Measurements from ENCODE around the gene IGF1R. TPM values are rescaled to one million over a fixed set of nuclear protein-coding genes. Genes with fewer than 3 reads are reported as not detected.

The IGF1R gene
- total and polyA plus RNA-seq, 8 donors: 8.1 to 50.3 (median 36.0) TPM

DNA sequence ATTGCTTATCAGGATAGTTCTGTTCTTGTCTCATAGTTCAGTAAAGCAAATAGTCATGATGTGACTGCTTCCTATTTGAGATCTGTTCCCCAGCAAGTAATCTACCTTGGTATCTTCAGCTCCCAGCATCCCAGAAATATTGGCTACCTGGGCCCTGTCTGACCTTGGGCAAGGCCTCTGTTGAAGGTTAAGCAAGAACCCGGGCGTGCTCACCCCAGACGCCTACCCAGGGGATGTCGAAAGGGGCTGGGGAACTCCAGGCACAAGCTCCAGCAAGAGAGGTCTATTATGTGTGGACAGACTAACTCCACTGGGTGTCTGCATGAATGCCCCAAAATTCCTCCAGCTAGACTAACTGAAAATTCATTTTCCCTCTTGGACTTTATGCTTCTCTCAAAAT lies 37.3 kb upstream of the IGF1R start:
- Histone ChIP-seq H3K36me3 (no peaks in the 10 kb centered on the region), H3K27me3 (no peaks in the 10 kb centered on the region), H3K4me1 (peaks cover 4 to 7% (median 4%) of the 10 kb centered on the region in 3 donors), H3K27ac (peak overlapping the region in 2 of 4 donors; percentile 70 to 72), H3K4me3 (no peak overlapping the region), H3K9me3 (no peaks in the 10 kb centered on the region)
- no peak for TF ChIP-seq CTCF (IDR thresholded peaks at IDR 0.05)
- FAIRE-seq (no peak), ATAC-seq (peak in 3 of 4 donors; percentile 6 to 26 (median 13)), DNase-seq (peak in 2 of 6 donors; percentile 31 to 39)
- WGBS, 2 donors: 29 to 33% methylated on average over 4 of the region's 4 CpGs
- intact Hi-C loops (cut with DNase I): no loop called here

DNA sequence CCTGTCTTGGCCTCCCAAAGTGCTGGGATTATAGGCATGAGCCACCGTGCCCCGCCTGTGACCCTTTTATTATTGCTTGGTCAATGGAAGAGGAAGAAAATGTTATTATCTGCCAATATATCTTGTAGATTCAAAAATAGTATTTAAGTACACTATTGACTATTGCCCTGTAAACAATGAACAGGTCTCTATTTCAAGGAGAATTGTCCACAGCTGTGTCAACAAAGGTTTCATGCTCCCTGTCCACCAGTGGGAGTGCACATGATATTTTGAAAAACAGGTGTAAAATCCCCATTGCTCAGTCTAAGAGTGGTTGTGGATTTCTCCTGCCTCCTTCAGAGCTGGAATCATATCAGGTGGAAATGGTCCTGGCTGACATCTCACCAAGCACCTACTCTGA lies 36.5 kb upstream of the IGF1R start:
- Histone ChIP-seq H3K9me3 (no peaks in the 10 kb centered on the region), H3K27ac (peak overlapping the region; percentile 37 to 72 (median 61)), H3K4me1 (peaks cover 4 to 7% (median 4%) of the 10 kb centered on the region in 3 donors), H3K4me3 (peak overlapping the region in 2 of 4 donors; percentile 6 to 30), H3K27me3 (no peaks in the 10 kb centered on the region), H3K36me3 (no peaks in the 10 kb centered on the region)
- ATAC-seq: peak; percentile 83 to 91 (median 84)
- TF ChIP-seq CTCF (IDR thresholded peaks at IDR 0.05): no peak
- peak in 3 of 6 donors; percentile 45 to 73 (median 64) for DNase-seq
- intact Hi-C loops (cut with DNase I): no loop called here
- no peak for FAIRE-seq
- WGBS, 2 donors: 41 to 42% methylated on average over 2 of the region's 2 CpGs

- Histone ChIP-seq H3K4me3 (peak overlapping the region in 2 of 4 donors; percentile 6 to 30), H3K36me3 (no peaks in the 10 kb centered on the region), H3K4me1 (peaks cover 4 to 7% (median 4%) of the 10 kb centered on the region in 3 donors), H3K27ac (peak overlapping the region; percentile 37 to 72 (median 61)), H3K9me3 (no peaks in the 10 kb centered on the region), H3K27me3 (no peaks in the 10 kb centered on the region)
- no peak for FAIRE-seq
- peak in 1 of 6 donors; percentile 29 for DNase-seq
- intact Hi-C loops (cut with DNase I): no loop called here
- TF ChIP-seq CTCF (IDR thresholded peaks at IDR 0.05): no peak
- ATAC-seq: peak; percentile 25 to 58 (median 45)
- 36 to 39% methylated on average over 6 of the region's 6 CpGs for WGBS, 2 donors
Measured at GRCh38 chr15:98612490-98613110, 35.7 kb upstream of the IGF1R start.

DNA sequence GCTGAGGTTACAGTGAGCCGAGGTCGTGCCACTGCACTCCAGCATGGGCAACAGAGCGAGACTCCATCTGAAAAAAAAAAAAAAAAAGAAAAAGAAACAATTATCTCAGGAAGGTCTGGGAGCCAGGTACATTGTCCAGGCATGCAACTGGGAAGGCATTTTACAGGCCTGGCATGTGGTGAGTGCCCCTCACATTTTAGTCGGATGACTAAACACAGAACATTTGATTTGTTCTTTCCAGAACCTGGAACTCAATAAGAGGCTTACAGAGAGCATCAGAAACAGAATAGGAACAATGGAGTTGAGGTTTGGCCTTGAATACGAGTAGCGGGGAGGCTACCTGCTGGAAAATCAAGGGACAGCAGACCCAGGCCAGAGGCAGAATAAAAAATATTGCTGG lies 33.7 kb upstream of the IGF1R start:
- WGBS, 2 donors: 87 to 92% methylated on average over 6 of the region's 6 CpGs
- intact Hi-C loops (cut with DNase I): no loop called here
- peak overlapping the region in 1 of 4 donors; percentile 12 for H3K27ac ChIP-seq
- H3K36me3 ChIP-seq: no peaks in the 10 kb centered on the region
- TF ChIP-seq CTCF (IDR thresholded peaks at IDR 0.05): no peak
- no peak for ATAC-seq
- no peaks in the 10 kb centered on the region for H3K9me3 ChIP-seq
- no peak for DNase-seq
- no peaks in the 10 kb centered on the region for H3K27me3 ChIP-seq
- H3K4me1 ChIP-seq: peaks cover 4 to 9% (median 9%) of the 10 kb centered on the region in 3 donors
- no peak for FAIRE-seq
- no peak overlapping the region for H3K4me3 ChIP-seq

- ATAC-seq (no peak), FAIRE-seq (no peak), DNase-seq (no peak)
- Histone ChIP-seq H3K9me3 (no peaks in the 10 kb centered on the region), H3K4me3 (no peak overlapping the region), H3K27me3 (peaks cover 0 to 12% (median 0%) of the 10 kb centered on the region in 4 donors), H3K36me3 (no peaks in the 10 kb centered on the region), H3K4me1 (peaks cover 0 to 9% (median 6%) of the 10 kb centered on the region in 3 donors), H3K27ac (peak overlapping the region in 1 of 4 donors; percentile 47)
- 74% methylated on average over 10 of the region's 10 CpGs for WGBS, 2 donors
- no peak for TF ChIP-seq CTCF (IDR thresholded peaks at IDR 0.05)
- intact Hi-C loops (cut with DNase I): no loop called here
Measured at GRCh38 chr15:98616397-98616796, 31.9 kb upstream of the IGF1R start.

Measured in pancreas (tissue), 10 donors.